ENCODE results near the gene DEPDC1B.
"Not testable (repeated sequence)": the region's sequence is repeated elsewhere in the genome, so short reads cannot be mapped to it uniquely, and the experiment has no call there.

DEPDC1B gene

GRCh38 chr5:60583616-60584015 lies 116.3 kb downstream of the DEPDC1B start:
- DNase-seq (ENCODE audit: low read depth) = no peak

GRCh38 chr5:60578315-60578714 lies 121.7 kb downstream of the DEPDC1B start:
- no peak for DNase-seq (ENCODE audit: low read depth)

GRCh38 chr5:60577116-60577515 lies 122.8 kb downstream of the DEPDC1B start:
- no peak for DNase-seq (ENCODE audit: low read depth)

GRCh38 chr5:60576425-60576824 lies 123.5 kb downstream of the DEPDC1B start:
- DNase-seq (ENCODE audit: low read depth) = no peak

- DNase-seq (ENCODE audit: low read depth) = no peak
Measured at GRCh38 chr5:60568646-60569045, 131.3 kb downstream of the DEPDC1B start.

GRCh38 chr5:60563696-60564324 lies 136.2 kb downstream of the DEPDC1B start:
- DNase-seq (ENCODE audit: low read depth) = no peak

- DNase-seq (ENCODE audit: low read depth) = not testable (repeated sequence)
Measured at GRCh38 chr5:60553291-60553690, 146.7 kb downstream of the DEPDC1B start.

- DNase-seq (ENCODE audit: low read depth) = no peak
Measured at GRCh38 chr5:60551829-60552228, 148.1 kb downstream of the DEPDC1B start.

- no peak for DNase-seq (ENCODE audit: low read depth)
Measured at GRCh38 chr5:60551250-60551649, 148.7 kb downstream of the DEPDC1B start.

- no peak for DNase-seq (ENCODE audit: low read depth)
Measured at GRCh38 chr5:60550311-60550710, 149.7 kb downstream of the DEPDC1B start.

- DNase-seq (ENCODE audit: low read depth) = no peak
Measured at GRCh38 chr5:60549841-60550240, 150.1 kb downstream of the DEPDC1B start.

Measured in GM04504 (cell line).